ENCODE measurements around the gene MAZ. TPM values are rescaled to one million over a fixed set of nuclear protein-coding genes. Genes with fewer than 3 reads are reported as not detected.
"Not testable (repeated sequence)": the region's sequence is repeated elsewhere in the genome, so short reads cannot be mapped to it uniquely, and the experiment has no call there.

Gene MAZ
- total RNA-seq, 1 experiment from 2014 or later = 509 TPM

- not testable (repeated sequence) for DNase-seq; H3K27me3 ChIP-seq (ENCODE audit: control insufficient read depth, insufficient read depth, low read length); H3K4me3 ChIP-seq (ENCODE audit: insufficient read depth, low read depth, low read length)
- H3K36me3 ChIP-seq (replicated peaks; ENCODE audit: control insufficient read depth, insufficient read depth, low read length) = peaks cover 17% of the 10 kb centered on the region
Observed at GRCh38 chr16:29793153-29793552, 13.2 kb upstream of the MAZ start.

- Histone ChIP-seq H3K27me3 (ENCODE audit: control insufficient read depth, insufficient read depth, low read length) (no peaks in the 10 kb centered on the region), H3K36me3 (replicated peaks; ENCODE audit: control insufficient read depth, insufficient read depth, low read length) (peaks cover 28% of the 10 kb centered on the region), H3K4me3 (ENCODE audit: insufficient read depth, low read depth, low read length) (no peak overlapping the region)
- no peak for DNase-seq
Observed at GRCh38 chr16:29794231-29794710, 12.1 kb upstream of the MAZ start.

GRCh38 chr16:29802416-29802935 lies 3.9 kb upstream of the MAZ start:
- H3K27me3 ChIP-seq (ENCODE audit: control insufficient read depth, insufficient read depth, low read length) = no peaks in the 10 kb centered on the region
- H3K4me3 ChIP-seq (ENCODE audit: insufficient read depth, low read depth, low read length) = no peak overlapping the region
- DNase-seq = no peak
- peaks cover 45% of the 10 kb centered on the region for H3K36me3 ChIP-seq (replicated peaks; ENCODE audit: control insufficient read depth, insufficient read depth, low read length)

DNA sequence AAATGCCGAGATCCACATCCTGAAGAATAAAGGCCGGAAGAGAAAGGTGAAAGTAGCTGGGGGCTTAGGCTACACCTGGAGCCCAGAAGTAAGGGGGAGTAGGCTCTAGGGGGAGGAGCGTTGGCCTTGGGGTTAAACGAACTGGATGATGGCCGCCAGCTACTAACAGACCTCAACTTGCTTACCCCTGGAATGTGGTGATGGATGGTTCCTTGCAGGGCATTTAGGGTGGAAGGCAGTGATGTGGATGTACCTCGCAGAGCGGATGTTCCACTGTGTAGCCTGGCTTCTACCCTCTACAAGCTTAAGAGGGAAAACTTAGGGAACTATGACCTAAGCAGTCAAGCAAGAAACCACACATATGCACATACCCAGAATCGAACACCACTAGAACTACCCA lies 2.3 kb upstream of the MAZ start:
- Histone ChIP-seq H3K36me3 (replicated peaks; ENCODE audit: control insufficient read depth, insufficient read depth, low read length) (peaks cover 36% of the 10 kb centered on the region), H3K27me3 (ENCODE audit: control insufficient read depth, insufficient read depth, low read length) (no peaks in the 10 kb centered on the region), H3K4me3 (ENCODE audit: insufficient read depth, low read depth, low read length) (no peak overlapping the region)
- DNase-seq = peak; percentile 48

DNA sequence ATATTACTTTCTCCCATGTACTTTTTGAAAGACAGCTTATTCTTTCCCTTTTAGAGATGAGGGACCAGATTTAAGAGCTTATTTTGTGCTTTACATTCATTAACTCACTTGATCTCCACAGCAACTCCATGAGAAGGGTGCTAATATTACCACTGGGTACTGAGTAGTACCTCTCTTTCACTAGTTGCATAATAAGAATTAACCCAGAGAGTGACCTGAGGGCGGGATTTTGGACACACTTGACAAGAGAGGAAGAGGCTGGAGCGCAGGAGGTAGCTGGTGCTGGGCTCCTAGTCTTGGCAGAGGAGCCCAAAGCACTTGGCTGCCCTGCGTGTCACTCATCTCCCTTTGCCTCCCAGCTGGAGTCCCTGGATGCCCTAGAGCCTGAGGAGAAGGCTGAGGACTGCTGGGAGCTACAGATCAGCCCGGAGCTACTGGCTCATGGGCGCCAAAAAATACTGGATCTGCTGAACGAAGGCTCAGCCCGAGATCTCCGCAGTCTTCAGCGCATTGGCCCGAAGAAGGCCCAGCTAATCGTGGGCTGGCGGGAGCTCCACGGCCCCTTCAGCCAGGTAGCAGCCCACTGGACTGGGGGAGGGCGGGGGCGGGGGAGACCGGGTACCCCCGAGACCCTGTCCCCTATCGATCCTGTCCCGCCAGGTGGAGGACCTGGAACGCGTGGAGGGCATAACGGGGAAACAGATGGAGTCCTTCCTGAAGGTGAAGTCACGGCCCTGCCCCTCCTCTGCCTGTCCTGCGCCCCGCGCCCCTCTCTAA lies 1.7 kb upstream of the MAZ start:
- peak; percentile 86 for DNase-seq
- H3K27me3 ChIP-seq (ENCODE audit: control insufficient read depth, insufficient read depth, low read length) = no peaks in the 10 kb centered on the region
- H3K36me3 ChIP-seq (replicated peaks; ENCODE audit: control insufficient read depth, insufficient read depth, low read length) = peaks cover 32% of the 10 kb centered on the region
- peak overlapping the region; percentile 72 for H3K4me3 ChIP-seq (ENCODE audit: insufficient read depth, low read depth, low read length)

DNA sequence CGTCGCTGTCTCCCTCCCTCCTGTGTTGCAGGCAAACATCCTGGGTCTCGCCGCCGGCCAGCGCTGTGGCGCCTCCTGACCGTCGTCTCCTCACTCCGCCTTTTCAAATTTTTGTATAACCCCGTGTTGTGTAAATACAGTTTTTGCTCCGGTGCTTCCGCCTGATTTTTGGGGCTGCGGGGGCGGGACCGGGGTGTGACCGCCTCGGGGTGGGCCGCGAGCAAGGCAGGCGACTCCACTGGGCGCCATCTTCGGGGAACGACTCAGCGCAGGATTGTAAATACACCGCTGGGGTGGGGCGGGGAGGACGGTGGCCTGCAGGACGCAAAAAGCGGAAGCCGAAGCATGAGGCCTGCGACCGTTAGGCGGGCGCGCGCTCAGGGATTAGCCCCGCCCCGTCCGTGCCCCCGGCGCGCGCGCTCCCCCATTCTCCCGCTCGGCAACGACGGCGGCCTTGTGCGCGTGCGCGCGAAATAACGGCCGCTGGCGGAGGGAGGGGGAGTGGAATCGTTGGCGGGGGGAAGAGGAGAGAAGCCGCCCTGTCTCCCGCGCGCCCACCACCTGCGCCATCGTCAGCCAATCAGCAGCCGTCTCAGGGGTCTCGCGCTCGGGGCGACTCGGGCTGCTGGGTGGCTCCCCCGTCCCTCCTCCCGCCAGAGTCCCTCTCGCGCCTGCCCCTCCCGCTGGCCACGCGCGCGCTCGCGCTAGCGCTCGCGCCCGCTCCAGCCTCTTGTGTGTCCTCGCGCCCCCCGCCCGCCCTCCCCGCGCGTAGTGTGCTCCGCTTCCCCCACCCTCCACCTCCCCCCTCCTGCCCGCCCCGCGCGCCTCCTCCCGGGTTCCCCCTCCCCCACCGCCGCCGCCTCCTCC lies 864 bp upstream of the MAZ start:
- DNase-seq = peak; percentile 99
- H3K4me3 ChIP-seq (ENCODE audit: insufficient read depth, low read depth, low read length) = peak overlapping the region; percentile 72
- peaks cover 30% of the 10 kb centered on the region for H3K36me3 ChIP-seq (replicated peaks; ENCODE audit: control insufficient read depth, insufficient read depth, low read length)
- H3K27me3 ChIP-seq (ENCODE audit: control insufficient read depth, insufficient read depth, low read length) = no peaks in the 10 kb centered on the region

DNA sequence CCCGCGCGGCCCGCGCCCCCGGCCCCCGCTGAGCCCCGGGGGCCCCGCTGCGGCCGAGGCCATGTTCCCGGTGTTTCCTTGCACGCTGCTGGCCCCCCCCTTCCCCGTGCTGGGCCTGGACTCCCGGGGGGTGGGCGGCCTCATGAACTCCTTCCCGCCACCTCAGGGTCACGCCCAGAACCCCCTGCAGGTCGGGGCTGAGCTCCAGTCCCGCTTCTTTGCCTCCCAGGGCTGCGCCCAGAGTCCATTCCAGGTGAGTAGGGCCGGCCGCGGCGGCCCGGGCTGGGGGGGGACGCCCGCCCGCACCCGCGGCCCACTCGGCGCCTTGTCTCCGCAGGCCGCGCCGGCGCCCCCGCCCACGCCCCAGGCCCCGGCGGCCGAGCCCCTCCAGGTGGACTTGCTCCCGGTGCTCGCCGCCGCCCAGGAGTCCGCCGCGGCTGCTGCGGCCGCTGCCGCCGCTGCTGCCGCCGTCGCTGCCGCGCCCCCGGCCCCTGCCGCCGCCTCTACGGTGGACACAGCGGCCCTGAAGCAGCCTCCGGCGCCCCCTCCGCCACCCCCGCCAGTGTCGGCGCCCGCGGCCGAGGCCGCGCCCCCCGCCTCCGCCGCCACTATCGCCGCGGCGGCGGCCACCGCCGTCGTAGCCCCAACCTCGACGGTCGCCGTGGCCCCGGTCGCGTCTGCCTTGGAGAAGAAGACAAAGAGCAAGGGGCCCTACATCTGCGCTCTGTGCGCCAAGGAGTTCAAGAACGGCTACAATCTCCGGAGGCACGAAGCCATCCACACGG lies 504 bp downstream of the MAZ start:
- Histone ChIP-seq H3K27me3 (ENCODE audit: control insufficient read depth, insufficient read depth, low read length) (no peaks in the 10 kb centered on the region), H3K4me3 (ENCODE audit: insufficient read depth, low read depth, low read length) (peak overlapping the region; percentile 86), H3K36me3 (replicated peaks; ENCODE audit: control insufficient read depth, insufficient read depth, low read length) (peaks cover 19% of the 10 kb centered on the region)
- peak; percentile 89 for DNase-seq

- peaks cover under 1% of the 10 kb centered on the region; the same call in 1 of the 2 replicates for H3K27me3 ChIP-seq (ENCODE audit: control insufficient read depth, insufficient read depth, low read length)
- peak overlapping the region; percentile 86 for H3K4me3 ChIP-seq (ENCODE audit: insufficient read depth, low read depth, low read length)
- peaks cover 17% of the 10 kb centered on the region for H3K36me3 ChIP-seq (replicated peaks; ENCODE audit: control insufficient read depth, insufficient read depth, low read length)
- peak; percentile 87 for DNase-seq
Observed at GRCh38 chr16:29807426-29808218, 1.3 kb downstream of the MAZ start.

DNA sequence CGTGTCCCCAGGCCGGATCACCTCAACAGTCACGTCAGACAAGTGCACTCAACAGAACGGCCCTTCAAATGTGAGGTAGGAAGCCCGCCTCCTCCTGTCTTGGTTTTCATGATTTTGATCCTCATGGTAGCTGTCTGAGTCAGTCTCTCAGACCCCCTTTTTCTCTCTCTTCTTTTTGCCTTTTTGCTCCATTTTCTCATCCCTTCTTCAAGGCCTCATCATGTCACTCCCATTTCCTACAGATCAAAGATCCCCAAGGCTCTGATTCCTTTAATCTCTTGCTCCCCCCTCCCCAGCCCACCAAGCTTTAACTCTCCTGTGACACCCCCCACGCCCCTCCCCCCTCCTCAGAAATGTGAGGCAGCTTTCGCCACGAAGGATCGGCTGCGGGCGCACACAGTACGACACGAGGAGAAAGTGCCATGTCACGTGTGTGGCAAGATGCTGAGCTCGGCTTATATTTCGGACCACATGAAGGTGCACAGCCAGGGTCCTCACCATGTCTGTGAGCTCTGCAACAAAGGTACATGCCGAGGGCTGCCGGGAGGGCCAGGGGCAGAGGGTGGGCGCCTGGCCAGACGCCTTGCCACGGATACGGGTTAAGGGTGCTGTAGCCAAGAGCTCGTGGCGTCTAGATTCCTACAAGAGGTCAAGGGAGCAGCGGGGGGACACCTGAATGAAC lies 2.0 kb downstream of the MAZ start:
- Histone ChIP-seq H3K4me3 (ENCODE audit: insufficient read depth, low read depth, low read length) (peak overlapping the region; percentile 86), H3K36me3 (replicated peaks; ENCODE audit: control insufficient read depth, insufficient read depth, low read length) (peaks cover 11% of the 10 kb centered on the region), H3K27me3 (ENCODE audit: control insufficient read depth, insufficient read depth, low read length) (peaks cover 2% of the 10 kb centered on the region; the same call in 1 of the 2 replicates)
- no peak for DNase-seq

GRCh38 chr16:29809031-29809747 lies 2.9 kb downstream of the MAZ start:
- DNase-seq = no peak
- Histone ChIP-seq H3K27me3 (ENCODE audit: control insufficient read depth, insufficient read depth, low read length) (peaks cover 2% of the 10 kb centered on the region; the same call in 1 of the 2 replicates), H3K36me3 (replicated peaks; ENCODE audit: control insufficient read depth, insufficient read depth, low read length) (peaks cover 8% of the 10 kb centered on the region), H3K4me3 (ENCODE audit: insufficient read depth, low read depth, low read length) (no peak overlapping the region; the same call in 1 of the 2 replicates)

DNA sequence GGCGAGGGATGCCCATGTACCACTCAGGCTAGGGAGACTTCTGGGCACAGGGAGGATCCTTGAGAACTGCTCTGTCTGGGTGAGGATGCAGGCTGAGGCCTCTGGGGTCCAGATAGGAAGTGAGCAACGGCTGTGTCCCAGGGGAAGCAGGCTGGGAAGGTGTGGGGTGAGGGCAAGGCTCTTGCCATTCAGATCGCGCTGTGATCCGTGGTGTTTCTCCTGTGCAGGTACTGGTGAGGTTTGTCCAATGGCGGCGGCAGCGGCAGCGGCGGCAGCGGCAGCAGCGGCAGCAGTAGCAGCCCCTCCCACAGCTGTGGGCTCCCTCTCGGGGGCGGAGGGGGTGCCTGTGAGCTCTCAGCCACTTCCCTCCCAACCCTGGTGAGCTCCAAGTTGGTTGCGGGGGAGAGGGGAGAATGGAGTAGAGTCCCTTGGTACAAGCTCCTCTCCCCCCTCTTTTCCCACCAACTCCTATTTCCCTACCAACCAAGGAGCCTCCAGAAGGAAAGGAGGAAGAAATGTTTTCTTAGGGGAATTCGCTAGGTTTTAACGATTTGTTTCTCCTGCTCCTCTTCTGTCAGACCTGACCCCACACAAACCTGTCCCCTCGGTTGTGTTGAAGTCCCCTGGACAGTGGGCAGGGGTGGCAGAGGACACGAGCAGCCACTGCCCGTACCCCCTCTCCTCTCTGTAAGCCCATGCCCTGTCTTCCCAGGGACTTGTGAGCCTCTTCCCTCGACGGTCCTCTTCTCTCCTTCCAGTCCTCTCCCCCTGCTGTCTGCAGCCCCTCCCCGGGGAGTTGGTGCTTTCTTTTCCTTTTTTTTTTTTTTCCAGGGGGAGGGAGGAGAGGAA lies 3.7 kb downstream of the MAZ start:
- peak; percentile 70 for DNase-seq

GRCh38 chr16:29810699-29811169 lies 4.4 kb downstream of the MAZ start:
- Histone ChIP-seq H3K27me3 (ENCODE audit: control insufficient read depth, insufficient read depth, low read length) (peaks cover 2% of the 10 kb centered on the region; the same call in 1 of the 2 replicates), H3K36me3 (replicated peaks; ENCODE audit: control insufficient read depth, insufficient read depth, low read length) (peaks cover 8% of the 10 kb centered on the region), H3K4me3 (ENCODE audit: insufficient read depth, low read depth, low read length) (peak overlapping the region; percentile 20)
- peak; percentile 74 for DNase-seq

More for the DNA sequence above, 3.7 kb downstream of the MAZ start:
- H3K36me3 ChIP-seq (replicated peaks; ENCODE audit: control insufficient read depth, insufficient read depth, low read length) = peaks cover 8% of the 10 kb centered on the region
- peak overlapping the region; percentile 16; the same call in 1 of the 2 replicates for H3K4me3 ChIP-seq (ENCODE audit: insufficient read depth, low read depth, low read length)
- peaks cover 2% of the 10 kb centered on the region; the same call in 1 of the 2 replicates for H3K27me3 ChIP-seq (ENCODE audit: control insufficient read depth, insufficient read depth, low read length)
